ENCODE data around the gene ABCA2.

The ABCA2 gene

DNA sequence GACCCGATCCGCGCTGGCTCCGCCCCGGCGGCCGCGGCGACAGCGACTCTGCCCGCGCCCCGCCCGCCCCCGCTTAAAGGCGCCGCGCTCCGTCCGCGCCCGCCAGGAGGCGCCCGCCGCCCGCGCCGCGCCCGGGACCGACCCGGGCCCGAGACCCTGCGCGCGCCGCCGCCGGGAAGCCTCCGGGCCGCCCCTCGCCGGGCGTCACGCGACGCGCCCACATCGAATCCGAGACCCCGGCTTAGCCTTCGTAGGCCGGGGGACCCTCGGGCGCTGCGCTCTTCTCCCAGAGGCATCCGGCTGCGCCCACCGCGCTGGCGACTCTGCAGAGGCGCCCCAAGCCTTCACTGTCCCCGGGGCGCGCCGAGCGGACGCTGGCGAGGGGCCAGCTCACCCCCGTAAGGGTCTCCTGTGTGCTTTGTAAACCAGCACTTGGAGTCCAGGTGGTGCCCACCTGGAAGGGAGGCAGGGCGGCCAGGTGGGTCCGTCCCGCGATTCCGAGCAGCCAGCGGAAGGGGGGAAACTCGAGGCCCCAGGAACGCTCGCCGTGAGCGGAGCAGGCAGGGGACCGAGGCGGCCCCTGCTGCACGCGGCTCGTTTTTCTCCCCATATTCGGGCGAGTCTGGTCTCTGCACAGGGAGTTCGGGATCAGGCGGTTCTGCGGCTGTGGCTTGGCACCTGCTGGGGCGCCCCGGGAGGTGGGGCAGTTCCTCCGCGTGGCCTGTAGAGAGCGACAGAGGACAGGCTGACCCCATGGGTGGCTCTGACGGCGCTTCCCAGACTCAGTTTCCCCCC is 423 bp upstream of the ABCA2 start:
- peak in 1 of 2 experiments; percentile 33 for DNase-seq

GRCh38 chr9:137026828-137027227 is 1.2 kb downstream of the ABCA2 start:
- DNase-seq: no peak

- DNase-seq: no peak
Measured at GRCh38 chr9:137026384-137026783, 1.7 kb downstream of the ABCA2 start.

DNA sequence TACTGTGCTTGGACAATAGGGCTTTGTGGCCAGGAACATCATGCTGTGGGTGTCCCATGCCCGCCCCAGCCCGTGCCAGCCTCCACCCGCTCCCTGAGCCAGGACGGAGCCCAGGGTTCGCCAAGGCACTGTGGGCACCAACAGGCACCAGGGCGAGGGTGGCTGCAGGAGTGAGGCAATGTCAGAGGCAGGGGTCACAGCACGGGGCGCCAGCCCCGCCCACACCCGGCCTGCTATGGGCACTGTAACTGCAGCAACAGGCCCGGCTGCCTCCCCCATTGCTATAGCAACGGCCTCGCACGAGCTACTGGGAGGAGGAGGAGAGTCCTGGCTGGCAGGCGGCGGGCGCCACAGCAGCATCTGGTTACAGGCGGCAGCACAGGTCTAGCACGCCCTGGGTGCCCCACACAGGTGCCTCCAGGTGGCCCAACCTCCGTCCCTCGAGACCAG is 2.5 kb downstream of the ABCA2 start:
- DNase-seq: peak; percentile 21 to 77

DNA sequence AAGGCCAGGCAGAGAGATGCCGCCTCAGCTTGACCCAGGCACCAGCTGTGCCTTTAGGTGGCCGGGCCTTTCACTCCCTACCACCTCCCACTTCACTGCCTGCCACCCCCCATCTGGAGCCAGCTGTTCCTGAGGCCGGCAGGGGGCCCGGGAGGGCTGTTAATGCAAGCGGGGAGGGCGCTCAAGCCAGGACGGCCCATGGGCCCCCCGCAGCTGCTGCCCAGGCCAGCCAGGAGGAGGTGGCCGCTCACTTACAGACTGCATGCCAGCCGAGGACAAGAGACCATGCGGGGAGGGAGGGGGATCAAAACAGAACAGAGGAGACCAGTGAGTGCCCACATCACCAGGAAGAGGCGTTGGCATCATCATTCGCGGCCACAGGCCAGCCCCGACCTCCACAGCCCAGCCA is 4.5 kb downstream of the ABCA2 start:
- DNase-seq: no peak

DNA sequence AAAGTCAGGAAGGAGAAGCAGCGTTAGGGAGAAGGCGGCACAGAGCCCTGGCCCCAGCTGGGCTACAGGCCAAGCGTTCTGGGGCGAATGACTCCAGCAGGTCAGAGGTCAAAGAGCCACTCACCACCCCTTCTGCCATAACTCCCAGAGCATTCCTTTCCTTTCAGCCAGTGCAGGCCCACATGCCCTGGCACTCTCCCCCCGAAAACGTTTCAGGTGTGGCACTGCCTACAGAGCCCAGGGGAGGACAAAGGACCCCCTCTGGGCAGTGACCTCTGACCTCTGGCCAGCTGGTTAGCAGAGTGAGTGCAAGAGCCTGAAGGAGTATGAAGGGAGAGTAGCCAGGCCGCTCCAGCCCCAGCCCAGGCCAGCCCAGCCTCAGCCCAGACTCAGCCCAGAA is 4.9 kb downstream of the ABCA2 start:
- no peak for DNase-seq

DNA sequence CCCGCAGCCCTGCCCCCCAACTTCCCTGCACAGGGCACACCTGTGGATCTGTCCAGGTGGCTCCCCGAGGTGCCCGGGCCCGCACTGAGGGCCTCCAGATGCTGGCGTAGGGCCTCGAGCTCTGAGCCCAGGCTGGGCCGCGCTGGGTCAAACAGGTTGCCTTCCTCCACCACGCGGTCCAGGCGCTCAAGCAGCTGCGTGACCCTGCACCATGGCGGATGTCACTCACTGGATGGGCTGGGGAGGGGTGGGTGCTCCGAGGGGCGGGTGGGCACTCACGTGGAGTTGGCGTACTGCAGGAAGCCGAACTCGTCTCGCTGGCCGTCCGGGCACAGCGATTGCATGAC is 5.4 kb downstream of the ABCA2 start:
- no peak for DNase-seq

- no peak for DNase-seq
Measured at GRCh38 chr9:137021979-137022661, 5.9 kb downstream of the ABCA2 start.

- no peak for DNase-seq
Measured at GRCh38 chr9:137021568-137021978, 6.5 kb downstream of the ABCA2 start.

GRCh38 chr9:137020771-137021567 is 7.1 kb downstream of the ABCA2 start:
- no peak for DNase-seq

- no peak for DNase-seq
Measured at GRCh38 chr9:137019891-137020683, 8.0 kb downstream of the ABCA2 start.

DNA sequence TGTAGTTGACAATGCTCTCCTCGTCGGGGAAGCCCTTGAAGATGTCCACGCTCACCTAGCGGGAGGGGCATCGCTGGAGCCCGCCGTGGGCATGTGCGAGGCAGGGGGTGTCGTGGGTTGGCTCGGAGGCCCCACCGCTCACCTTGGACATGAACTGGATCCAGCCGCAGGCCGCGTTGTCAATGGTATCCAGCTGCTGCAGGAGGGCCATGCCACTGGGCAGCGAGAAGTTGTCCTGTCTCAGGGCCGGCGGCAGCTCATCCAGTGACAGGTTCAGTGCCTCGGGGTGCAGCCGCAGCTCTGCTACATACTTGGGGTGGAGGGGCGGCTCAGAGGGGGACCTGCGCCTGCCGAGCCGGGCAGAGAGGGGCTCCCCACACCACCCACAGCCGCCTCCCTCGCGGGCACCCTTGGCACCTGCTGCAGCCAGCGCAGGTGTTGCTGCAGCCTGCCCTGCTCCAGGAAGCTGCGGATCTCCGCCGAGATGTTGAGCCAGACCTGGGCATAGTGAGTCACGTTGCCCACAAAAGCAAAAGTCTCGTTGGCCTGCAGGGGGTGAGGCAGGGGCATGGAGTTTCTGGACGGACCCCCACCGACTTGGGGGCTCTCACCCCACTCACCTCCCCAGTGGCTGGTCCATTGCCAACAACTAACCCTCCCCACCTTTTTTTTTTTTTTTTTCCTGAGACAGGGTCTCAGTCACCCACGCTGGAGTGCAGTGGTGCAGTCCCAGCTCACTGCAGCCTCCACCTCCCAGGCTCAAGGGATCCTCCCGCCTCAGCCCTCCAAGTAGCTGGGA is 9.1 kb downstream of the ABCA2 start:
- no peak for DNase-seq

DNA sequence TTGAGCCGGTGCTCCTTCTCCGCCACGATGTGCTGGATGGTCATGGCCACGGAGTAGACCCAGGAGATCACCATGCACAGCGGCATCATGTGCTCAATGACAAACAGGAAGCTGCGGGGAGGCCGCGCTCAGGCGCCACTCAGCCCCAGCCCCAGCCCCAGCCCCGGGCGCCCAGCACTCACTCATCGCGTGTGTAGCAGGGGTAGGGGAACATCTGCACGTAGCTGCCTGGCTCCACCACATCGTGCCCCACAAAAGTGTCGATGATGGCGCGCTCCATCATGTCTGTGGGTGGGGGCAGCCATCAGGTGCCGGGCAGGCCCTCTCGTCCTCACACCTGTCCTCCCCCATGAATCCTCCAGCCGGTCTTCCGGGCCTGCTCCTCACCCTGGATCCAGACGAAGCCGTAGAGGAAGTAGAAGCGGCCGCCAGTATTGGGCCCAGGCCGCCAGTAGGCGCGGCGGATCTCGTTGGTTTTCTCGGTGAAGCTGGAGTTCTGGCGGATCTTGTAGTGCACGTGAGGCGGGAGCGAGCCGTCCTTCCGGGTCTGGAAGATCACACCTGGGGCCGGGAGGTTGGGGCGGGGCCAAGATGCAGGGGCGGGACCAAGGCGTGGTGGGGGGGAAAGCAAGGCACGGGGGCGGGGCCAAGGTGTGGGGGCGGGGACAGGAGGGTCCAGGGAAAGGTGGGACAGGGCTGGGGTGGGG is 10.1 kb downstream of the ABCA2 start:
- no peak for DNase-seq

GRCh38 chr9:137017071-137017470 is 11.0 kb downstream of the ABCA2 start:
- no peak for DNase-seq

DNA sequence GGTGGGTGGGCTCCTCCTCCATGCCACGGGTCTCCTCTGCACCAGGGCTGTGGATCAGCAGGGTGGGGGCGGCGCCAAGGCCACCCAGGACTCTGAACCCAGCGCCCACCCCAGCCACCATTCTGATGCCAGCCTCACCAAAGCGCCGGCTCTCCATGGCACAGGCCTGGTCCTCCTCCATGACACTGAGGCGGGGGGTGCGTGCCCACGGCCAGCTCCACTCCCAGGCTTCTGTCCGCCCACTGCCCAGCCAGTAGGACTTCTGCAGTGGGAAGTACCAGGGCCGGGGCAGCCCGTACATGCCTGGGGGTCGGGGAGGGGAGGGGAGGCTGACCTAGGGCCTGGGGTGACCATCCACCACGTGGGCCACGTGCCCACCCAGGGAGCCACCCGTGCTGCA is 11.6 kb downstream of the ABCA2 start:
- DNase-seq: no peak

DNA sequence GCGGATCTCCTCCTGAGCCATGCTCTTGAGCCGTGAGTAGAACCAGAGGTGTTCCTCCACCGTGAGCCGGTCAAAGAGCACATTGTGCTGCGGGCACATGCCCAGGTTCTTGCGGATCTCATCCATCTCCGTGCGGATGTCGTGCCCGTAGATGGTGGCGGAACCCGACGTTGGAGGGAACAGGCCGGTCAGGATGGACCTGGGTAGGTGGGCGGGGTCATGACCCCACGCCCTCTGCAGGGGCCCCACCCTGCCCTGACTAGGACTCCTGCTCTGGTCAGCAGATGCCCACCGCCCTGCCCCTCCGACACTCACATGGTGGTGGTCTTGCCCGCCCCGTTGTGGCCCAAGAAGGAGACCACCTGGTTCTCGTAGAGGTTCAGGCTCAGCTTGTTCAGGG is 12.1 kb downstream of the ABCA2 start:
- DNase-seq: no peak

DNA sequence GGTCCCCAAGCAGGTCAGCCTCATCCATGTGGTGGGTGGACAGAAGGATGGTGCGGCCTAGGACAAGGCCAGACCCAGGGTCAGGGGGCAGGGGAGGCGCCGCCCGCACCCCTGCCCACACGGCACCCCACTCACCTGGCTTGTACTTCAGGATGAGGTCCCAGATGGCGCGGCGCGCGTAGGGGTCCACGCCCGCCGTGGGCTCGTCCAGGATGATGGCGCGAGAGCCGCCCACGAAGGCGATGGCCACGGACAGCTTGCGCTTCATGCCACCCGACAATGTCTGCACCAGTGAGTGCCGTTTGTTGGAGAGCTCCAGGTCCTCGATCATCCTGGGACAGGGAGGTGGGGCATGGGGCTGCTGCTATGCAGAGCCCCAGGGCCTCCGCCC is 12.5 kb downstream of the ABCA2 start:
- no peak for DNase-seq

GRCh38 chr9:137014776-137015539 is 13.1 kb downstream of the ABCA2 start:
- no peak for DNase-seq

GRCh38 chr9:137014166-137014565 is 13.9 kb downstream of the ABCA2 start:
- no peak for DNase-seq

DNA sequence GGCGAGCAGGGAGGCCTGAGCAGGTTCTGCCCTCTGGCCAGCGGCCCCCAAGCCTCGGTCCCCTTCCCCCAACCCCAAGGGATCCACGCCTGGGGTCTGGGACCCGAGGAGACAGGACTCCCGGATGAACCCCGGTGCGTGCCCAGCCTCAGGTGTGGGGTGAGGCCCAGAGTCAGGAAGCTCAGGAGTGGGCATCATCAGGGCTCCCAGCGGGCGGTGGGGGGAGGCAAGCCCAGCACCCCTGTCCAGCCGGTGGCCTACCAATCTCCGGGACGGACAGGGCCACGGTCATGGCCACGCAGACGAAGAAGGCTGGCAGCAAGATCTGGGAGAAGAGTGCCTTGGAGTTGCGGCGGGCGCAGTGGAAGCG is 14.5 kb downstream of the ABCA2 start:
- no peak for DNase-seq
